Measurements from ENCODE around the gene SOX6.
A peak's percentile ranks its signal among the peaks of the same experiment; 100 is the strongest.

The SOX6 gene

GRCh38 chr11:16117989-16118756, 238.2 kb downstream of the SOX6 start:
- peaks cover 37% of the 10 kb centered on the region for H3K4me1 Mint-ChIP-seq
- H3K36me3 Mint-ChIP-seq (ENCODE audit: low read depth): peaks cover 3% of the 10 kb centered on the region
- no peaks in the 10 kb centered on the region for H3K9me3 Mint-ChIP-seq
- TF ChIP-seq CTCF (IDR thresholded peaks at IDR 0.05; ENCODE audit: unreplicated experiment in 3 of 3): no peak
- H3K27me3 Mint-ChIP-seq (ENCODE audit: low read depth): no peaks in the 10 kb centered on the region
- peak overlapping the region in 1 of 3 experiments; percentile 28 for H3K4me3 Mint-ChIP-seq
- H3K27ac Mint-ChIP-seq: peak overlapping the region; percentile 15 to 61 (median 16)

GRCh38 chr11:16114978-16115871, 241.1 kb downstream of the SOX6 start:
- Mint-ChIP-seq H3K4me3 (no peak overlapping the region), H3K4me1 (peaks cover 61% of the 10 kb centered on the region), H3K36me3 (ENCODE audit: low read depth) (peaks cover 3% of the 10 kb centered on the region), H3K27me3 (ENCODE audit: low read depth) (no peaks in the 10 kb centered on the region), H3K9me3 (no peaks in the 10 kb centered on the region), H3K27ac (peak overlapping the region in 2 of 3 experiments; percentile 1 to 58)
- TF ChIP-seq CTCF (IDR thresholded peaks at IDR 0.05; ENCODE audit: unreplicated experiment in 3 of 3): no peak

- Mint-ChIP-seq H3K9me3 (no peaks in the 10 kb centered on the region), H3K36me3 (ENCODE audit: low read depth) (peaks cover 3% of the 10 kb centered on the region), H3K4me1 (peaks cover 61% of the 10 kb centered on the region), H3K4me3 (no peak overlapping the region), H3K27ac (peak overlapping the region in 1 of 3 experiments; percentile 58), H3K27me3 (ENCODE audit: low read depth) (no peaks in the 10 kb centered on the region)
- TF ChIP-seq CTCF (IDR thresholded peaks at IDR 0.05; ENCODE audit: unreplicated experiment in 3 of 3): no peak
Observed at GRCh38 chr11:16114431-16114830, 241.9 kb downstream of the SOX6 start.

GRCh38 chr11:16111690-16112089, 244.7 kb downstream of the SOX6 start:
- Mint-ChIP-seq H3K4me3 (no peak overlapping the region), H3K36me3 (ENCODE audit: low read depth) (peaks cover 9% of the 10 kb centered on the region), H3K4me1 (peaks cover 42% of the 10 kb centered on the region), H3K27me3 (ENCODE audit: low read depth) (no peaks in the 10 kb centered on the region), H3K9me3 (peaks cover 2% of the 10 kb centered on the region), H3K27ac (peak overlapping the region; percentile 18 to 80 (median 42))
- no peak for TF ChIP-seq CTCF (IDR thresholded peaks at IDR 0.05; ENCODE audit: unreplicated experiment in 3 of 3)

GRCh38 chr11:16110886-16111285, 245.5 kb downstream of the SOX6 start:
- peaks cover 42% of the 10 kb centered on the region for H3K4me1 Mint-ChIP-seq
- no peak overlapping the region for H3K4me3 Mint-ChIP-seq
- H3K27me3 Mint-ChIP-seq (ENCODE audit: low read depth): no peaks in the 10 kb centered on the region
- H3K36me3 Mint-ChIP-seq (ENCODE audit: low read depth): peaks cover 14% of the 10 kb centered on the region
- H3K9me3 Mint-ChIP-seq: peaks cover 7% of the 10 kb centered on the region
- no peak for TF ChIP-seq CTCF (IDR thresholded peaks at IDR 0.05; ENCODE audit: unreplicated experiment in 3 of 3)
- H3K27ac Mint-ChIP-seq: peak overlapping the region; percentile 18 to 80 (median 42)
